H4 (cell line): ENCODE measurements around the gene KRT15. TPM values are rescaled to one million over a fixed set of nuclear protein-coding genes. Genes with fewer than 3 reads are reported as not detected.

ENCODE experiments used
- DNase-seq: peaks from one replicate; pipeline ENCODE4 v3.0.0-alpha.2; 2015; ENCODE audit warnings: low spot score
- total RNA-seq: library from RNA; depleted of rRNA; stranded (reverse); fragments of >200 nt; shearing (Covaris generic); gene quantifications from 2 replicates; pipeline ENCODE4 v1.2.3, GENCODE V29; 2014

KRT15 gene
- total RNA-seq, 1 experiment from 2014 or later, result 0.35 TPM

GRCh38 chr17:41505809-41506767 is 12.6 kb downstream of the KRT15 start:
- no peak for DNase-seq

GRCh38 chr17:41505007-41505808 is 13.5 kb downstream of the KRT15 start, which contains the start of gene KRT13:
KRT13 (minus strand) TSS chr17:41505612; CDS start chr17:41505550, 62 bp downstream.
- no peak for DNase-seq

GRCh38 chr17:41504246-41504977 is 14.3 kb downstream of the KRT15 start:
- no peak for DNase-seq

GRCh38 chr17:41503202-41503601 is 15.5 kb downstream of the KRT15 start:
- no peak for DNase-seq

- DNase-seq, result no peak
Observed at GRCh38 chr17:41500131-41500911, 18.4 kb downstream of the KRT15 start.

GRCh38 chr17:41499714-41500113 is 19.0 kb downstream of the KRT15 start:
- no peak for DNase-seq

GRCh38 chr17:41498276-41498675 is 20.4 kb downstream of the KRT15 start:
- no peak for DNase-seq

- peak; percentile 95 for DNase-seq
Observed at GRCh38 chr17:41496803-41497484, 21.7 kb downstream of the KRT15 start.

GRCh38 chr17:41494524-41494923 is 24.2 kb downstream of the KRT15 start:
- DNase-seq, result no peak

GRCh38 chr17:41492771-41493170 is 25.9 kb downstream of the KRT15 start:
- DNase-seq, result peak; percentile 27

GRCh38 chr17:41492351-41492750 is 26.3 kb downstream of the KRT15 start:
- DNase-seq, result no peak

- no peak for DNase-seq
Observed at GRCh38 chr17:41491476-41491875, 27.2 kb downstream of the KRT15 start.

GRCh38 chr17:41490000-41490990 is 28.4 kb downstream of the KRT15 start:
- DNase-seq, result no peak

- no peak for DNase-seq
Observed at GRCh38 chr17:41489531-41489930, 29.2 kb downstream of the KRT15 start, which contains the start of gene KRT36. KRT36 (minus strand) TSS chr17:41489910; CDS start chr17:41489864, 46 bp downstream.

GRCh38 chr17:41486809-41487530 is 31.7 kb downstream of the KRT15 start:
- no peak for DNase-seq

- DNase-seq, result no peak
Observed at GRCh38 chr17:41486316-41486715, 32.4 kb downstream of the KRT15 start.

- DNase-seq, result no peak
Observed at GRCh38 chr17:41484920-41485904, 33.5 kb downstream of the KRT15 start.
